H9 (cell line): ENCODE results near the gene LRIT3. TPM values are rescaled to one million over a fixed set of nuclear protein-coding genes. Genes with fewer than 3 reads are reported as not detected.

Experiments
- DNase-seq: peaks from one replicate; pipeline ENCODE4 v3.0.0-alpha.2; 2017
- H2AFZ ChIP-seq: one replicate; pipeline ENCODE4 v1.6.1; 2013; ENCODE audit warnings: mild to moderate bottlenecking, low read length, control low read depth, moderate library complexity
- H2AK5ac ChIP-seq: 2 replicates; pipeline ENCODE4 v1.6.1; 2013; ENCODE audit warnings: low read length, control low read depth, mixed read lengths; ENCODE audit not compliant: insufficient read length
- H2BK120ac ChIP-seq: one replicate; pipeline ENCODE4 v1.6.1; 2013; ENCODE audit warnings: low read depth, mild to moderate bottlenecking, low read length, control low read depth, inconsistent platforms; ENCODE audit not compliant: poor library complexity, severe bottlenecking
- H2BK12ac ChIP-seq: 2 replicates; pipeline ENCODE4 v1.6.1; 2013; ENCODE audit warnings: low read length, control low read depth, mixed read lengths, low read depth; ENCODE audit not compliant: insufficient read length
- H2BK15ac ChIP-seq: 2 replicates; pipeline ENCODE4 v1.6.1; 2013; ENCODE audit warnings: low read depth, low read length, control low read depth
- H2BK20ac ChIP-seq: one replicate; pipeline ENCODE4 v1.6.1; 2013; ENCODE audit warnings: low read depth, mild to moderate bottlenecking, low read length, control low read depth, inconsistent platforms; ENCODE audit not compliant: poor library complexity, severe bottlenecking
- H2BK5ac ChIP-seq: 2 replicates; pipeline ENCODE4 v1.6.1; 2013; ENCODE audit warnings: low read length, control low read depth, mixed read lengths; ENCODE audit not compliant: insufficient read length
- H3K14ac ChIP-seq: 2 replicates; pipeline ENCODE4 v1.6.1; 2013; ENCODE audit warnings: low read length, control low read depth; ENCODE audit not compliant: insufficient read depth
- H3K18ac ChIP-seq: 2 replicates; pipeline ENCODE4 v1.6.1; 2013; ENCODE audit warnings: low read depth, mild to moderate bottlenecking, mixed read lengths, low read length, control low read depth; ENCODE audit not compliant: insufficient read length
- H3K23ac ChIP-seq: 2 replicates; pipeline ENCODE4 v1.6.1; 2013; ENCODE audit warnings: low read length, control low read depth, mixed read lengths, low read depth; ENCODE audit not compliant: insufficient read length
- H3K23me2 ChIP-seq: 2 replicates; pipeline ENCODE4 v1.6.1; 2013; ENCODE audit warnings: low read depth, mild to moderate bottlenecking, mixed read lengths, low read length, control low read depth; ENCODE audit not compliant: insufficient read length, poor library complexity, severe bottlenecking
- H3K27ac ChIP-seq: 2 replicates; pipeline ENCODE4 v1.5.1; 2013; ENCODE audit warnings: low read length, control low read depth, mixed read lengths, low read depth; ENCODE audit not compliant: insufficient read length
- H3K27me3 ChIP-seq: 2 replicates; pipeline ENCODE4 v1.6.1; 2013; ENCODE audit warnings: low read length, control low read depth, inconsistent platforms; ENCODE audit not compliant: insufficient read depth
- H3K4ac ChIP-seq: 2 replicates; pipeline ENCODE4 v1.6.1; 2013; ENCODE audit warnings: low read depth, mild to moderate bottlenecking, control low read depth, inconsistent platforms, low read length, moderate library complexity
- H3K4me1 ChIP-seq: 2 replicates; pipeline ENCODE4 v1.6.1; 2013; ENCODE audit warnings: low read length, control low read depth, inconsistent platforms; ENCODE audit not compliant: insufficient read depth
- H3K4me2 ChIP-seq: 2 replicates; pipeline ENCODE4 v1.6.1; 2013; ENCODE audit warnings: low read length, control low read depth, mixed read lengths; ENCODE audit not compliant: insufficient read length, insufficient read depth
- H3K56ac ChIP-seq: 2 replicates; pipeline ENCODE4 v1.6.1; 2013; ENCODE audit warnings: low read depth, mild to moderate bottlenecking, mixed read lengths, low read length, control low read depth; ENCODE audit not compliant: insufficient read length
- H3K79me1 ChIP-seq: 2 replicates; pipeline ENCODE4 v1.6.1; 2013; ENCODE audit warnings: low read depth, mild to moderate bottlenecking, moderate library complexity, low read length, control low read depth, inconsistent platforms; ENCODE audit not compliant: insufficient read depth, poor library complexity, severe bottlenecking
- H3K79me2 ChIP-seq: 2 replicates; pipeline ENCODE4 v1.6.1; 2013; ENCODE audit warnings: low read length, control low read depth, inconsistent platforms; ENCODE audit not compliant: insufficient read depth
- H3K9ac ChIP-seq: 2 replicates; pipeline ENCODE4 v1.6.1; 2013; ENCODE audit warnings: low read length, control low read depth, mixed read lengths; ENCODE audit not compliant: insufficient read length; ENCODE audit errors: extremely low read depth
- H3K9me3 ChIP-seq: one replicate; pipeline ENCODE4 v1.6.1; 2013; ENCODE audit warnings: low read depth, low read length, inconsistent platforms; ENCODE audit not compliant: control insufficient read depth
- H3T11ph ChIP-seq: one replicate; pipeline ENCODE4 v1.6.1; 2013; ENCODE audit warnings: mild to moderate bottlenecking, low read length, control low read depth, inconsistent platforms
- H4K20me1 ChIP-seq: one replicate; pipeline ENCODE4 v1.6.1; 2013; ENCODE audit not compliant: control insufficient read depth, insufficient read length, insufficient read depth
- H4K5ac ChIP-seq: 2 replicates; pipeline ENCODE4 v1.6.1; 2013; ENCODE audit warnings: low read depth, mild to moderate bottlenecking, mixed read lengths, low read length, control low read depth; ENCODE audit not compliant: insufficient read length
- H4K8ac ChIP-seq: replicated peaks from 2 replicates; pipeline ENCODE4 v1.6.1; 2013; ENCODE audit warnings: low read length, control low read depth, mixed read lengths, low read depth; ENCODE audit not compliant: insufficient read length
- H4K91ac ChIP-seq: 2 replicates; pipeline ENCODE4 v1.6.1; 2013; ENCODE audit warnings: low read depth, mild to moderate bottlenecking, moderate library complexity, mixed read lengths, low read length, control low read depth; ENCODE audit not compliant: insufficient read length
- H3K27ac Mint-ChIP-seq, 3 experiments: 2 replicates in 2 of 3; 3 replicates in 1 of 3; pipeline ENCODE4 v1.8.0; 2020 to 2021; ENCODE audit warnings: mixed read lengths in 3 of 3, mild to moderate bottlenecking in 1 of 3, moderate library complexity in 1 of 3
- H3K27me3 Mint-ChIP-seq: 2 replicates; pipeline ENCODE4 v1.8.0; 2021; ENCODE audit warnings: low read depth, mild to moderate bottlenecking, moderate library complexity, mixed read lengths
- H3K36me3 Mint-ChIP-seq, 3 experiments: 2 replicates in 2 of 3; 3 replicates in 1 of 3; pipeline ENCODE4 v1.8.0; 2020 to 2021; ENCODE audit warnings: low read depth in 3 of 3, mixed read lengths in 3 of 3; ENCODE audit not compliant: insufficient read depth in 1 of 3
- H3K4me1 Mint-ChIP-seq, 2 experiments: 2 replicates each; pipeline ENCODE4 v1.8.0; 2020; ENCODE audit warnings: mixed read lengths in 2 of 2
- H3K4me3 Mint-ChIP-seq, 2 experiments: 2 replicates in 1 of 2; 3 replicates in 1 of 2; pipeline ENCODE4 v1.8.0; 2020 to 2021; ENCODE audit warnings: mild to moderate bottlenecking in 2 of 2, mixed read lengths in 2 of 2, moderate library complexity in 1 of 2
- H3K9me3 Mint-ChIP-seq, 2 experiments: 2 replicates in 1 of 2; 3 replicates in 1 of 2; pipeline ENCODE4 v1.8.0; 2020; ENCODE audit warnings: mild to moderate bottlenecking in 2 of 2, mixed read lengths in 2 of 2, moderate library complexity in 1 of 2
- WGBS: extraction: QIAGEN DNeasy Blood & Tissue Kit; methylation state at CpG from one replicate; pipeline ENCODE4 v1.1.7; 2013; ENCODE audit warnings: missing lambda C conversion rate, low lambda C conversion rate, mixed read lengths; ENCODE audit not compliant: insufficient read length; ENCODE audit errors: extremely low coverage; 5-methylcytosine and 5-hydroxymethylcytosine counted together
- total RNA-seq: library from RNA; stranded (reverse); gene quantifications from 2 replicates; pipeline ENCODE4 v1.2.1, GENCODE V29; 2021
- TF ChIP-seq, protein P1 (sequence below): fragments of 200-600 bp; sonication (generic); conservative IDR thresholded peaks from 3 replicates; pipeline ENCODE4 v1.8.0; 2021; ENCODE audit warnings: antibody characterized with exemption, mild to moderate bottlenecking

Gene LRIT3
- total RNA-seq, 1 experiment from 2014 or later: 0.07 TPM

DNA sequence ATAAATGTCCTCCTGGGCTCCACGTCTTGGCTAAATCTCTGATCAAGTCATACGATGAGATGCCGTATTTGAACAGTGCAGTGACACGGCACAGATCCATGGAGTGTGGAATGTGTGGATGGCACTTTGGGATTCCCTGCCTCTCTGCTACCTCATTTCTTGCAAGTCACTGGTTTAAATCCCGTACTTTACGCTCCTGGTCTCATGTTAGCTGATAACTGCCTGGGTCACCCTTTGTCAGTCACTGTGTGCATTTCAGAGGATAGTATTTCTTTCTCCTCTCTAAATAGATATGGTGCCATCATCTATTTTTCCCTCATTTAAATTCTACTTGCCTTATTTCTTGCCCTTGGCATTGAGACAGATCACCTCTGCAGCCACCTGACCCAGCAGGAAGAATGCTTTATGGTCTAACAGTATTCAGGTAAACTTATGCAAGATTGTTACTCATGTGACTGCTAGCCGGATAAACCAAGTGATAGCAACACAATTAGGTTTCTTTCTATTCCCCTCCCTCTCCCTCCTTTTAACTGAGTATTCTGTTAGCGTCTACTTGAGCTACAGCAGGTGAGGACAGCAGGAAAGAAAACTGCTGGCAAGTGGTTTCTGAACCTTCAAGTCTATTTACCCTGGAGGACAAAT is 67.6 kb downstream of the LRIT3 start:
- no peak overlapping the region for H2BK5ac ChIP-seq
- no peaks in the 10 kb centered on the region for H3K79me1 ChIP-seq
- no peak overlapping the region for H3K4ac ChIP-seq
- TF ChIP-seq, protein P1, sequence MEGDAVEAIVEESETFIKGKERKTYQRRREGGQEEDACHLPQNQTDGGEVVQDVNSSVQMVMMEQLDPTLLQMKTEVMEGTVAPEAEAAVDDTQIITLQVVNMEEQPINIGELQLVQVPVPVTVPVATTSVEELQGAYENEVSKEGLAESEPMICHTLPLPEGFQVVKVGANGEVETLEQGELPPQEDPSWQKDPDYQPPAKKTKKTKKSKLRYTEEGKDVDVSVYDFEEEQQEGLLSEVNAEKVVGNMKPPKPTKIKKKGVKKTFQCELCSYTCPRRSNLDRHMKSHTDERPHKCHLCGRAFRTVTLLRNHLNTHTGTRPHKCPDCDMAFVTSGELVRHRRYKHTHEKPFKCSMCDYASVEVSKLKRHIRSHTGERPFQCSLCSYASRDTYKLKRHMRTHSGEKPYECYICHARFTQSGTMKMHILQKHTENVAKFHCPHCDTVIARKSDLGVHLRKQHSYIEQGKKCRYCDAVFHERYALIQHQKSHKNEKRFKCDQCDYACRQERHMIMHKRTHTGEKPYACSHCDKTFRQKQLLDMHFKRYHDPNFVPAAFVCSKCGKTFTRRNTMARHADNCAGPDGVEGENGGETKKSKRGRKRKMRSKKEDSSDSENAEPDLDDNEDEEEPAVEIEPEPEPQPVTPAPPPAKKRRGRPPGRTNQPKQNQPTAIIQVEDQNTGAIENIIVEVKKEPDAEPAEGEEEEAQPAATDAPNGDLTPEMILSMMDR: no peak
- no peaks in the 10 kb centered on the region for H3K79me2 ChIP-seq
- H3K23me2 ChIP-seq: no peaks in the 10 kb centered on the region
- no peaks in the 10 kb centered on the region for H4K20me1 ChIP-seq
- H4K5ac ChIP-seq: no peak overlapping the region
- no peak overlapping the region for H2BK120ac ChIP-seq
- no peak overlapping the region for H2BK12ac ChIP-seq
- H3K36me3 Mint-ChIP-seq: no peaks in the 10 kb centered on the region
- no peak overlapping the region for H3K18ac ChIP-seq
- WGBS: no CpG with 5 or more reads among the region's 8 CpGs
- no peak overlapping the region for H2AK5ac ChIP-seq
- H3K4me2 ChIP-seq: no peak overlapping the region
- H3K23ac ChIP-seq: no peak overlapping the region
- no peak overlapping the region for H3K14ac ChIP-seq
- no peak overlapping the region for H3K27ac Mint-ChIP-seq
- no peak overlapping the region for H3K4me3 Mint-ChIP-seq
- no peak overlapping the region for H2AFZ ChIP-seq
- H3K9ac ChIP-seq: no peak overlapping the region
- no peak overlapping the region for H3T11ph ChIP-seq
- peaks cover 13% of the 10 kb centered on the region; the same call in 1 of the 2 replicates for H3K4me1 ChIP-seq
- no peaks in the 10 kb centered on the region for H3K27me3 Mint-ChIP-seq
- peaks cover 36 to 39% of the 10 kb centered on the region in 2 experiments for H3K4me1 Mint-ChIP-seq
- no peak overlapping the region for H2BK15ac ChIP-seq
- no peak overlapping the region for H3K27ac ChIP-seq
- H3K27me3 ChIP-seq: no peaks in the 10 kb centered on the region
- no peak overlapping the region for H2BK20ac ChIP-seq
- no peak overlapping the region for H4K8ac ChIP-seq
- H3K9me3 ChIP-seq: no peaks in the 10 kb centered on the region
- no peak overlapping the region for H3K56ac ChIP-seq
- no peaks in the 10 kb centered on the region for H3K9me3 Mint-ChIP-seq
- H4K91ac ChIP-seq: no peak overlapping the region
- no peak for DNase-seq
